HG02840 (cell line): ENCODE data around the gene PTGER2.

ENCODE experiments used
- ATAC-seq: cut with Tn5 transposase; IDR thresholded peaks from one replicate; pipeline ENCODE4 v1.9.1; 2021; ENCODE audit warnings: mild to moderate bottlenecking, moderate library complexity, moderate number of reproducible peaks; ENCODE audit not compliant: unreplicated experiment, low FRiP score

Gene PTGER2

GRCh38 chr14:52365071-52365470, 51.0 kb downstream of the PTGER2 start:
- ATAC-seq: no peak

DNA sequence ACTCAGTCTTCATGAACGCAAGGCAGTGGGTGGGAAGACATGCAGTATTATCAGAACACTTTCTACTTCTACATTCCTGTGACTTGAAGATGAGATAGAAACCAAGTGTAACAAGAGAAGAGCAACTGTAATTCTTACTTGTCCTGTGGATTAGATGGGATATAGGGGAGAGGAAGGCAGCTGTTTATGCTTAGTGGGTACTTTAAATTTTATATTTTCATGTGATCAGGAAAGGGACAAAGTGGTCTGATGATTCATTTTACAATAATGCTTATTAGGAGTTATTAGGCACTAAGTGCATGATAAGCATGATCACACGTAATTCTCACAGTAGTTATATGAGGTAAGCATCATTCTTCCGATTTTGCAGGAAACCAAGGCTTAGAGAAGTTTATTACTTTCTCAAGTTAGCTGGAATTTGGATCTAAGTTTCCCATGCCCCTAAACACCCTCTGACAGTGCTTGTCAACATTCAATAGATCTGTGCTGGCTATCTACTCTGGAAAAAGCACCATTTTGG, 52.7 kb downstream of the PTGER2 start:
- ATAC-seq: no peak

DNA sequence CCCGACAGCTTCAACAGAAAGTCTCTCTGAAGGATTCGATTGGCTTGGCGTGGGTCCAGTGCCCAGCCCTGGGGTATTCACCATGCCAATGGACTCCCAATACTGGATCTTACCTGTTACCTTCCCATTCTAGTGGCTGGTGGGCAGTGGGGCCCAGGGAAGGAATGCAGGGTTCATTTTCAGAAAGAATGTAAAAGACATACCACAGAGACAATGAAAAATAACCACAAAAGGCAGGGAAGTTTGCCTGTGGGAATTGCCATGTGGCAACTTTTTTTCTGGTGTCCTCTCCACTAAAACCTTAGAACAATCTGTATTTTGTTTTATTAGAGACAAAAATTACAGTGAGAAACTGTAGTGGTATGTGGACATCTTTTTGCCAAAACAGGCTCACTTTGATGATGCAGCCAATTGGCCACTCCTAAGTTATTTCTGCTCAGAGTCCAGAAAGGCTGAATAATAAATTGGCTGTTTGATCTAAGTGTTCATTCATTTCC, 55.2 kb downstream of the PTGER2 start:
- ATAC-seq: no peak

DNA sequence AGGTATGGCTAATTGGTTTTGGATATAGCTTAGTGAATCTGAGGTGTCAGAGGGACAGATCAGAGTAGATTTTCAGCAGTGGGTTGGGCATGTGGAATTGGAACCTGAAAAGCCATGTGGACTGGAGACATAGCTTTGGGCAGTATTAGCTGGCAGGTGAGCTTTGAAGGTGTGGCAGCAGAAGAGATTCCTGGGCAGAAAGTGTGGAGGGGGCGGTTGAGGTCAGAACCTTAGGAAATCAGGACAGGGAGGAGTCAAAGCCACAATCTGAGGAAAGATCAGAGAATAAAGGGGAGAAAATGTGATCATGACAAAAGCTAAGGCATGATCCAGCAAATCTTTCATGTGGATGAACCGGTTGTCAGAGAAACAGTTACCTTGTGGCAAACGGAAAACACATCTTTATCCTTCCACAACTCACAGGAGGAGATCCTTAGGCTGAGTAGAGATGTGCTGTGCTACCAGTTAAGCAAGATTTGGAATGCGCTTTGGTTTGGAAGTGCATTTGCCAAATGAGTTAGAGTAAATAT, 56.4 kb downstream of the PTGER2 start:
- no peak for ATAC-seq

- ATAC-seq: no peak
Observed at GRCh38 chr14:52377940-52378339, 63.8 kb downstream of the PTGER2 start.
